Measurements from ENCODE around the gene BBS9. TPM values are rescaled to one million over a fixed set of nuclear protein-coding genes. Genes with fewer than 3 reads are reported as not detected.

The BBS9 gene
- total RNA-seq, 1 donor from 2014 or later: 31.2 TPM

GRCh38 chr7:33273356-33273755 lies 144.0 kb downstream of the BBS9 start:
- DNase-seq (ENCODE audit: extremely low spot score in 2 of 2): no peak
- no peaks in the 10 kb centered on the region for H3K9me3 ChIP-seq
- no peaks in the 10 kb centered on the region for H3K27me3 ChIP-seq
- no peaks in the 10 kb centered on the region for H3K4me1 ChIP-seq
- intact Hi-C loops (cut with DNase I): no loop called here
- TF ChIP-seq POLR2A (IDR thresholded peaks at IDR 0.05): no peak
- no peak for TF ChIP-seq POLR2AphosphoS5 (IDR thresholded peaks at IDR 0.05; ENCODE audit: insufficient read depth in 1 of 2, low read depth in 1 of 2)
- TF ChIP-seq, protein P1, sequence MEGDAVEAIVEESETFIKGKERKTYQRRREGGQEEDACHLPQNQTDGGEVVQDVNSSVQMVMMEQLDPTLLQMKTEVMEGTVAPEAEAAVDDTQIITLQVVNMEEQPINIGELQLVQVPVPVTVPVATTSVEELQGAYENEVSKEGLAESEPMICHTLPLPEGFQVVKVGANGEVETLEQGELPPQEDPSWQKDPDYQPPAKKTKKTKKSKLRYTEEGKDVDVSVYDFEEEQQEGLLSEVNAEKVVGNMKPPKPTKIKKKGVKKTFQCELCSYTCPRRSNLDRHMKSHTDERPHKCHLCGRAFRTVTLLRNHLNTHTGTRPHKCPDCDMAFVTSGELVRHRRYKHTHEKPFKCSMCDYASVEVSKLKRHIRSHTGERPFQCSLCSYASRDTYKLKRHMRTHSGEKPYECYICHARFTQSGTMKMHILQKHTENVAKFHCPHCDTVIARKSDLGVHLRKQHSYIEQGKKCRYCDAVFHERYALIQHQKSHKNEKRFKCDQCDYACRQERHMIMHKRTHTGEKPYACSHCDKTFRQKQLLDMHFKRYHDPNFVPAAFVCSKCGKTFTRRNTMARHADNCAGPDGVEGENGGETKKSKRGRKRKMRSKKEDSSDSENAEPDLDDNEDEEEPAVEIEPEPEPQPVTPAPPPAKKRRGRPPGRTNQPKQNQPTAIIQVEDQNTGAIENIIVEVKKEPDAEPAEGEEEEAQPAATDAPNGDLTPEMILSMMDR (IDR thresholded peaks at IDR 0.05): no peak
- H3K27ac ChIP-seq: no peak overlapping the region
- no peak overlapping the region for H3K4me3 ChIP-seq
- H3K36me3 ChIP-seq: no peaks in the 10 kb centered on the region

- Histone ChIP-seq H3K9me3 (no peaks in the 10 kb centered on the region), H3K4me3 (no peak overlapping the region), H3K4me1 (no peaks in the 10 kb centered on the region), H3K27me3 (no peaks in the 10 kb centered on the region), H3K36me3 (peaks cover 0 to 9% of the 10 kb centered on the region in 2 donors), H3K27ac (no peak overlapping the region)
- TF ChIP-seq POLR2AphosphoS5 (IDR thresholded peaks at IDR 0.05; ENCODE audit: insufficient read depth in 1 of 2, low read depth in 1 of 2): no peak
- TF ChIP-seq, protein P1 (IDR thresholded peaks at IDR 0.05): no peak
- TF ChIP-seq POLR2A (IDR thresholded peaks at IDR 0.05): no peak
- intact Hi-C loops (cut with DNase I): no loop called here
- DNase-seq (ENCODE audit: extremely low spot score in 2 of 2): no peak
Measured at GRCh38 chr7:33276325-33276724, 147.0 kb downstream of the BBS9 start.

DNA sequence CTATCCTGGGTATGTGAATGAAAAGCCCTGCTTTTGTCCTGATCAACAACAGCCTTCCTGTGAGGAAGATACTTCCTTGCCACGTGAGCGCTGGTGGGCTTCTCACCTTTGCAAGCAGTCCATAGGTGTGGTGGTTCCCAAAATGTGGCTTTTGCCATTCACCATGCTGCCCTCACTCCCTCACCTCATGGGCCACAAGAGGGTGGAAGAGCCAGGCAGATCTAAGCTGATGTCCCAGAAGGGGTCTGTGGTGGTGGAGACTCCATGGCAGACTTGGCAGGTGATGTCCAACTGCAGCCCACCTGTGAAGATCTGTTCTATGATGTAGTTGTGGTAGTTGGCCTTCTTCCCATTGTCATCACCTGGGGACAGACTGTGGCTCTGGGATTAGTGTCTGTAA lies 147.4 kb downstream of the BBS9 start:
- Histone ChIP-seq H3K4me3 (no peak overlapping the region), H3K27ac (no peak overlapping the region), H3K27me3 (no peaks in the 10 kb centered on the region), H3K9me3 (no peaks in the 10 kb centered on the region), H3K4me1 (no peaks in the 10 kb centered on the region), H3K36me3 (peaks cover 0 to 9% of the 10 kb centered on the region in 2 donors)
- intact Hi-C loops (cut with DNase I): no loop called here
- TF ChIP-seq, protein P1 (IDR thresholded peaks at IDR 0.05): no peak
- no peak for TF ChIP-seq POLR2A (IDR thresholded peaks at IDR 0.05)
- no peak for TF ChIP-seq POLR2AphosphoS5 (IDR thresholded peaks at IDR 0.05; ENCODE audit: insufficient read depth in 1 of 2, low read depth in 1 of 2)
- DNase-seq (ENCODE audit: extremely low spot score in 2 of 2): no peak

DNA sequence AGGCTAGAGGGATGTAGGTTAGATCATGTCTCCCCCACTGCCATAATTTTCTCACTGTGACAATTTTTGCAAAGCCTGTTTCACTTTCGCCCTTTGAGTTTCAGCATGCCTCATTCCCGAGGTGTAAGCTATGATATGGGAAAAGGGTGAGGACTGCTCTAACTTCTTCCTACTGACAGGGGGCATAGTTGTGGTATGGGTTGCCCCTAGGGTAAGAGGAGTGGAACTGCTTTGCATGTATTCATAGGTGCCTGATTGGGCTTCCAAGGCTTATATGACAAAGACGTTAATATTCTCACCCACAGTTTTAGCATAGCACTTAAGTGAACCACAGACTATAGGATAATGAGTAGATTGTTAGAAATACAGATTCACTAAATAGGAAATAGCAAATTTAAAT lies 148.7 kb downstream of the BBS9 start:
- no peak for DNase-seq (ENCODE audit: extremely low spot score in 2 of 2)
- no peaks in the 10 kb centered on the region for H3K4me1 ChIP-seq
- no peaks in the 10 kb centered on the region for H3K9me3 ChIP-seq
- H3K27me3 ChIP-seq: no peaks in the 10 kb centered on the region
- peaks cover 0 to 9% of the 10 kb centered on the region in 2 donors for H3K36me3 ChIP-seq
- TF ChIP-seq POLR2AphosphoS5 (IDR thresholded peaks at IDR 0.05; ENCODE audit: insufficient read depth in 1 of 2, low read depth in 1 of 2) (no peak), POLR2A (IDR thresholded peaks at IDR 0.05) (no peak)
- TF ChIP-seq, protein P1 (IDR thresholded peaks at IDR 0.05): no peak
- no peak overlapping the region for H3K4me3 ChIP-seq
- H3K27ac ChIP-seq: no peak overlapping the region
- intact Hi-C loops (cut with DNase I): no loop called here

- Histone ChIP-seq H3K9me3 (no peaks in the 10 kb centered on the region), H3K4me3 (no peak overlapping the region), H3K27ac (no peak overlapping the region), H3K4me1 (no peaks in the 10 kb centered on the region), H3K36me3 (no peaks in the 10 kb centered on the region), H3K27me3 (no peaks in the 10 kb centered on the region)
- TF ChIP-seq, protein P1 (IDR thresholded peaks at IDR 0.05): no peak
- TF ChIP-seq POLR2A (IDR thresholded peaks at IDR 0.05) (no peak), POLR2AphosphoS5 (IDR thresholded peaks at IDR 0.05; ENCODE audit: insufficient read depth in 1 of 2, low read depth in 1 of 2) (no peak)
- intact Hi-C loops (cut with DNase I): no loop called here
- no peak for DNase-seq (ENCODE audit: extremely low spot score in 2 of 2)
Measured at GRCh38 chr7:33286501-33286900, 157.1 kb downstream of the BBS9 start.
